GM23248 (cell line): ENCODE results near the gene P3H3.
"Not testable (repeated sequence)": the region's sequence is repeated elsewhere in the genome, so short reads cannot be mapped to it uniquely, and the experiment has no call there.

Experiments
- EZH2 ChIP-seq: fragments of 200-600 bp; sonication (generic); IDR thresholded peaks from 2 replicates; pipeline ENCODE4 v1.6.1; 2018; ENCODE audit warnings: antibody characterized with exemption, mild to moderate bottlenecking; ENCODE audit not compliant: insufficient read depth, poor library complexity, severe bottlenecking
- EZH2phosphoT487 ChIP-seq: fragments of 200-600 bp; sonication (generic); IDR thresholded peaks from 2 replicates; pipeline ENCODE4 v1.6.1; 2018; ENCODE audit warnings: antibody characterized with exemption, moderate library complexity, mild to moderate bottlenecking, low read depth; ENCODE audit not compliant: insufficient read depth

DNA sequence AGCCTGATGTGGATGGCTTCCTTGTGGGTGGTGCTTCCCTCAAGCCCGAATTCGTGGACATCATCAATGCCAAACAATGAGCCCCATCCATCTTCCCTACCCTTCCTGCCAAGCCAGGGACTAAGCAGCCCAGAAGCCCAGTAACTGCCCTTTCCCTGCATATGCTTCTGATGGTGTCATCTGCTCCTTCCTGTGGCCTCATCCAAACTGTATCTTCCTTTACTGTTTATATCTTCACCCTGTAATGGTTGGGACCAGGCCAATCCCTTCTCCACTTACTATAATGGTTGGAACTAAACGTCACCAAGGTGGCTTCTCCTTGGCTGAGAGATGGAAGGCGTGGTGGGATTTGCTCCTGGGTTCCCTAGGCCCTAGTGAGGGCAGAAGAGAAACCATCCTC is 42.1 kb downstream of the P3H3 start:
- TF ChIP-seq EZH2, EZH2phosphoT487: not testable (repeated sequence)
